ENCODE measurements around the gene POTEG.
"Not testable (repeated sequence)": the region's sequence is repeated elsewhere in the genome, so short reads cannot be mapped to it uniquely, and the experiment has no call there.

DNA sequence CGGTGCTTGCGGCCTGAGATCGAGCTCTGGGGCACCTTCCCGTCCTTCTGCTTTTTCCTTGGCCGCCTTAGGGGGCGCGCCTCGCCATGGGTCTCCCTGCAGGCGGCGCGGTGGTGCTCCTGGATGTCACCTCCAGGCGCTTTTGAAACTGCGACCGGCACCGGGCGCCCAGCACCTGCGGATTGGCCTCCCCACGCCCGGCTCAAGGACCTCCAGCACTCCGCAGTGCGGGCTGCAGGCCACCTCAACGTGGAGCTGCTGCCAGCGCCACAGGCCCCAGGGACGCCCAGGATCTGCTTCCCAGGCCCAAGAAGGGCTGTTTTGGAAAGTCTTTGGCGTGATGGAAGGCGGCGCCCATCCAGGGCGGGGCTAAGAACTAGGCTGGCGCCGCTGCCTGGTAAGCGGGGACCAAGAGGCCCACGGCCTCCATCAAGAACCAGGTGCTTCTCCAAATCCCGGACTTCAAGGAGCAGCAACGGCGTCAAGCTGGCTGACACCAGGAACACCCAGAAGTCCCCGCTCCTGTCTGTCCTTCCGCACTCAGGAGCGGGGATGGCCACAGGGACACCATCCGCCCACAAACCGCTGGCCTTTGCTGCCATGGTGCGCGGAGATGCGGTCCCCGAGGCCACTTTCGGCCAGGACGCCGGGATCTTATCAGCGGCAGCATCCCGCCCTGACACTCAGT lies 61.2 kb downstream of the POTEG start:
- not testable (repeated sequence) for TF ChIP-seq EZH2phosphoT487 (IDR thresholded peaks at IDR 0.05; ENCODE audit: insufficient read depth, low read depth); EZH2 (IDR thresholded peaks at IDR 0.05; ENCODE audit: insufficient read depth, poor library complexity, severe bottlenecking)
